ENCODE data around the gene RTN1.

DNA sequence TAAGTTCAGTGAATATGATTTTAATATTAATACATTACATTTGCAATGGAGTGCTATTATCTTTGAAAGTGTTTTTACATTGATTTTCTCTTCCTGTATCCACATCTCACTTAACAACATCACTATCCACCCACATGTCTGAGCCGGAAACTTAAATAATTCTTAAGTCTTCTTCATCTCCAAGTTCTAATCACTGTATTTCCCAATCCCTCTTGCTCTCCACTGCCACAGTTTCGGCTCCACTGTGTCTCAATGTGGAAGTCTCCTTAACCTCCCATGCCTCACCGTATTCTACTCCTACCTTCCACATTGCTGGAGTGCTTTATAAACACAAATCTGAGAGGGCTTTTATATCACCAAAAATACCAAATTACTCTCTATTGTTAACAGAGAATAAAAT lies 25.3 kb downstream of the RTN1 start:
- TF ChIP-seq, protein P1, sequence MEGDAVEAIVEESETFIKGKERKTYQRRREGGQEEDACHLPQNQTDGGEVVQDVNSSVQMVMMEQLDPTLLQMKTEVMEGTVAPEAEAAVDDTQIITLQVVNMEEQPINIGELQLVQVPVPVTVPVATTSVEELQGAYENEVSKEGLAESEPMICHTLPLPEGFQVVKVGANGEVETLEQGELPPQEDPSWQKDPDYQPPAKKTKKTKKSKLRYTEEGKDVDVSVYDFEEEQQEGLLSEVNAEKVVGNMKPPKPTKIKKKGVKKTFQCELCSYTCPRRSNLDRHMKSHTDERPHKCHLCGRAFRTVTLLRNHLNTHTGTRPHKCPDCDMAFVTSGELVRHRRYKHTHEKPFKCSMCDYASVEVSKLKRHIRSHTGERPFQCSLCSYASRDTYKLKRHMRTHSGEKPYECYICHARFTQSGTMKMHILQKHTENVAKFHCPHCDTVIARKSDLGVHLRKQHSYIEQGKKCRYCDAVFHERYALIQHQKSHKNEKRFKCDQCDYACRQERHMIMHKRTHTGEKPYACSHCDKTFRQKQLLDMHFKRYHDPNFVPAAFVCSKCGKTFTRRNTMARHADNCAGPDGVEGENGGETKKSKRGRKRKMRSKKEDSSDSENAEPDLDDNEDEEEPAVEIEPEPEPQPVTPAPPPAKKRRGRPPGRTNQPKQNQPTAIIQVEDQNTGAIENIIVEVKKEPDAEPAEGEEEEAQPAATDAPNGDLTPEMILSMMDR (IDR thresholded peaks at IDR 0.05) = no peak
- no peak for TF ChIP-seq POLR2A (IDR thresholded peaks at IDR 0.05)
- TF ChIP-seq EP300 (IDR thresholded peaks at IDR 0.05) = no peak
- TF ChIP-seq POLR2AphosphoS5 (IDR thresholded peaks at IDR 0.05) = no peak

Measured in suprapubic skin (tissue), 4 donors.